ENCODE data around the gene HSPB6.

The HSPB6 gene

GRCh38 chr19:35715355-35715809 is 41.4 kb downstream of the HSPB6 start:
- no peak overlapping the region for H2BK5ac ChIP-seq (ENCODE audit: low read depth, low read length, poor library complexity, severe bottlenecking)
- H3K27ac ChIP-seq (ENCODE audit: low read length, poor library complexity, severe bottlenecking), result no peak overlapping the region
- no peak overlapping the region for H3K4me2 ChIP-seq (ENCODE audit: low read length, poor library complexity, severe bottlenecking)
- peaks cover 23% of the 10 kb centered on the region for H3K4me1 ChIP-seq (ENCODE audit: control insufficient read depth, insufficient read depth, low read depth, low read length)
- no peak overlapping the region for H2BK120ac ChIP-seq (ENCODE audit: low read depth, low read length)
- DNase-seq, result no peak
- H3K18ac ChIP-seq (ENCODE audit: low read depth in 1 of 2, low read length in 2 of 2), result no peak overlapping the region
- H3K23ac ChIP-seq (ENCODE audit: low read length in 2 of 2), result no peak overlapping the region
- H3K27me3 ChIP-seq (ENCODE audit: control insufficient read depth in 1 of 2, insufficient read depth in 1 of 2, low read length in 2 of 2), result peaks cover 0 to 27% of the 10 kb centered on the region in 2 experiments
- H3K9me3 ChIP-seq (ENCODE audit: control insufficient read depth, low read length), result no peaks in the 10 kb centered on the region
- no peak overlapping the region for H2BK15ac ChIP-seq (ENCODE audit: low read depth, poor library complexity, severe bottlenecking)
- H3K36me3 ChIP-seq (ENCODE audit: control insufficient read depth in 1 of 2, insufficient read depth in 2 of 2, low read depth in 1 of 2, low read length in 2 of 2), result peaks cover 4 to 9% of the 10 kb centered on the region in 2 experiments
- no peak overlapping the region for H2BK12ac ChIP-seq (ENCODE audit: low read length in 2 of 2)
- no peak overlapping the region for H2AK5ac ChIP-seq (ENCODE audit: low read length, severe bottlenecking)
- H3K4ac ChIP-seq (ENCODE audit: low read depth in 1 of 2, low read length in 2 of 2), result peak overlapping the region in 1 of 2 experiments; percentile 35
- H2AFZ ChIP-seq (ENCODE audit: low read depth, low read length), result no peak overlapping the region
- whole genome bisulfite sequencing, result 89% methylated on average over 7 of the region's 7 CpGs
- peaks cover 17% of the 10 kb centered on the region for H3K79me1 ChIP-seq (replicated peaks; ENCODE audit: low read length, poor library complexity, severe bottlenecking)
- no peak overlapping the region for H4K8ac ChIP-seq (ENCODE audit: low read length)
- H4K91ac ChIP-seq (ENCODE audit: low read length), result no peak overlapping the region
- H3K4me3 ChIP-seq (ENCODE audit: insufficient read depth in 1 of 2, low read depth in 1 of 2, low read length in 2 of 2), result peak overlapping the region in 1 of 2 experiments; percentile 97
- H3K9ac ChIP-seq (ENCODE audit: low read length), result peak overlapping the region; percentile 87
- H3K14ac ChIP-seq (ENCODE audit: low read length in 2 of 2), result no peak overlapping the region

GRCh38 chr19:35714601-35715354 is 42.1 kb downstream of the HSPB6 start:
- no peak overlapping the region for H2AK5ac ChIP-seq (ENCODE audit: low read length, severe bottlenecking)
- no peak overlapping the region for H2BK120ac ChIP-seq (ENCODE audit: low read depth, low read length)
- H3K23ac ChIP-seq (ENCODE audit: low read length in 2 of 2), result no peak overlapping the region
- no peak overlapping the region for H3K14ac ChIP-seq (ENCODE audit: low read length in 2 of 2)
- H3K9me3 ChIP-seq (ENCODE audit: control insufficient read depth, low read length), result no peaks in the 10 kb centered on the region
- no peak overlapping the region for H3K4me2 ChIP-seq (ENCODE audit: low read length, poor library complexity, severe bottlenecking)
- no peak overlapping the region for H3K4me3 ChIP-seq (ENCODE audit: insufficient read depth in 1 of 2, low read depth in 1 of 2, low read length in 2 of 2)
- no peak for DNase-seq
- H2BK15ac ChIP-seq (ENCODE audit: low read depth, poor library complexity, severe bottlenecking), result no peak overlapping the region
- H3K9ac ChIP-seq (ENCODE audit: low read length), result no peak overlapping the region
- peaks cover 22% of the 10 kb centered on the region for H3K4me1 ChIP-seq (ENCODE audit: control insufficient read depth, insufficient read depth, low read depth, low read length)
- peaks cover 0 to 30% of the 10 kb centered on the region in 2 experiments for H3K27me3 ChIP-seq (ENCODE audit: control insufficient read depth in 1 of 2, insufficient read depth in 1 of 2, low read length in 2 of 2)
- H4K91ac ChIP-seq (ENCODE audit: low read length), result no peak overlapping the region
- H4K8ac ChIP-seq (ENCODE audit: low read length), result no peak overlapping the region
- no peak overlapping the region for H3K18ac ChIP-seq (ENCODE audit: low read depth in 1 of 2, low read length in 2 of 2)
- peaks cover 14% of the 10 kb centered on the region for H3K79me1 ChIP-seq (replicated peaks; ENCODE audit: low read length, poor library complexity, severe bottlenecking)
- no peak overlapping the region for H3K4ac ChIP-seq (ENCODE audit: low read depth in 1 of 2, low read length in 2 of 2)
- H2AFZ ChIP-seq (ENCODE audit: low read depth, low read length), result no peak overlapping the region
- H2BK5ac ChIP-seq (ENCODE audit: low read depth, low read length, poor library complexity, severe bottlenecking), result no peak overlapping the region
- H3K27ac ChIP-seq (ENCODE audit: low read length, poor library complexity, severe bottlenecking), result no peak overlapping the region
- H3K36me3 ChIP-seq (ENCODE audit: control insufficient read depth in 1 of 2, insufficient read depth in 2 of 2, low read depth in 1 of 2, low read length in 2 of 2), result peaks cover 0 to 3% of the 10 kb centered on the region in 2 experiments
- 63% methylated on average over 14 of the region's 14 CpGs for WGBS
- no peak overlapping the region for H2BK12ac ChIP-seq (ENCODE audit: low read length in 2 of 2)

GRCh38 chr19:35713904-35714495 is 42.8 kb downstream of the HSPB6 start:
- Histone ChIP-seq H3K27me3 (ENCODE audit: control insufficient read depth in 1 of 2, insufficient read depth in 1 of 2, low read length in 2 of 2) (peaks cover 0 to 30% of the 10 kb centered on the region in 2 experiments), H3K4me1 (ENCODE audit: control insufficient read depth, insufficient read depth, low read depth, low read length) (peaks cover 14% of the 10 kb centered on the region), H2BK15ac (ENCODE audit: low read depth, poor library complexity, severe bottlenecking) (no peak overlapping the region), H3K36me3 (ENCODE audit: control insufficient read depth in 1 of 2, insufficient read depth in 2 of 2, low read depth in 1 of 2, low read length in 2 of 2) (no peaks in the 10 kb centered on the region), H4K8ac (ENCODE audit: low read length) (no peak overlapping the region), H2BK120ac (ENCODE audit: low read depth, low read length) (no peak overlapping the region), H2BK5ac (ENCODE audit: low read depth, low read length, poor library complexity, severe bottlenecking) (no peak overlapping the region), H2AFZ (ENCODE audit: low read depth, low read length) (no peak overlapping the region), H4K91ac (ENCODE audit: low read length) (no peak overlapping the region), H3K4ac (ENCODE audit: low read depth in 1 of 2, low read length in 2 of 2) (no peak overlapping the region), H3K4me3 (ENCODE audit: insufficient read depth in 1 of 2, low read depth in 1 of 2, low read length in 2 of 2) (no peak overlapping the region), H3K27ac (ENCODE audit: low read length, poor library complexity, severe bottlenecking) (no peak overlapping the region), H2BK12ac (ENCODE audit: low read length in 2 of 2) (no peak overlapping the region), H3K18ac (ENCODE audit: low read depth in 1 of 2, low read length in 2 of 2) (no peak overlapping the region), H2AK5ac (ENCODE audit: low read length, severe bottlenecking) (no peak overlapping the region), H3K4me2 (ENCODE audit: low read length, poor library complexity, severe bottlenecking) (no peak overlapping the region), H3K9me3 (ENCODE audit: control insufficient read depth, low read length) (no peaks in the 10 kb centered on the region), H3K14ac (ENCODE audit: low read length in 2 of 2) (no peak overlapping the region), H3K23ac (ENCODE audit: low read length in 2 of 2) (no peak overlapping the region), H3K79me1 (replicated peaks; ENCODE audit: low read length, poor library complexity, severe bottlenecking) (peaks cover 14% of the 10 kb centered on the region), H3K9ac (ENCODE audit: low read length) (no peak overlapping the region)
- 90% methylated on average over 12 of the region's 12 CpGs for WGBS
- DNase-seq, result no peak

DNA sequence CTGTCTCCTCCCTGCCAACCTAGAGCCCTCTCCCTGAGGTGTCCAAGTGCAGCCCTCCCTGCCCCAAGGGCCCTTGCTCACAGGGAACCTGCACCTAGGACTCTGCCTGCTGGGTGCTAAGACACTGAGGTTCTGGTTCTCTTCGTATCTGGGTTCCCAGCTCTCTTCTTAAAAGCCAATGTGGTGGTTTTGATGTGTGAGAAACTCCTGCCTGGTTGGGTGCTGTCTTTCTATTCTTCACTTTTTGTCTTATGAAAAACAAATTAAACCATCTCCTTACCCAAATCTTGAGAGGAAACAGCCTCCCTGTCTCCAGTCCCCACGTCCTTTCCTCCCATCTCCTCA is 43.4 kb downstream of the HSPB6 start:
- no peak overlapping the region for H2AFZ ChIP-seq (ENCODE audit: low read depth, low read length)
- H3K27ac ChIP-seq (ENCODE audit: low read length, poor library complexity, severe bottlenecking), result no peak overlapping the region
- H3K27me3 ChIP-seq (ENCODE audit: control insufficient read depth in 1 of 2, insufficient read depth in 1 of 2, low read length in 2 of 2), result peaks cover 0 to 30% of the 10 kb centered on the region in 2 experiments
- no peak overlapping the region for H2BK120ac ChIP-seq (ENCODE audit: low read depth, low read length)
- H3K14ac ChIP-seq (ENCODE audit: low read length in 2 of 2), result no peak overlapping the region
- no peak overlapping the region for H3K4ac ChIP-seq (ENCODE audit: low read depth in 1 of 2, low read length in 2 of 2)
- H3K4me1 ChIP-seq (ENCODE audit: control insufficient read depth, insufficient read depth, low read depth, low read length), result peaks cover 12% of the 10 kb centered on the region
- no peak overlapping the region for H2AK5ac ChIP-seq (ENCODE audit: low read length, severe bottlenecking)
- peaks cover 14% of the 10 kb centered on the region for H3K79me1 ChIP-seq (replicated peaks; ENCODE audit: low read length, poor library complexity, severe bottlenecking)
- H3K4me3 ChIP-seq (ENCODE audit: insufficient read depth in 1 of 2, low read depth in 1 of 2, low read length in 2 of 2), result no peak overlapping the region
- H3K4me2 ChIP-seq (ENCODE audit: low read length, poor library complexity, severe bottlenecking), result no peak overlapping the region
- WGBS, result 53% methylated on average over 1 of the region's 2 CpGs
- H3K18ac ChIP-seq (ENCODE audit: low read depth in 1 of 2, low read length in 2 of 2), result no peak overlapping the region
- no peaks in the 10 kb centered on the region for H3K9me3 ChIP-seq (ENCODE audit: control insufficient read depth, low read length)
- no peak overlapping the region for H2BK15ac ChIP-seq (ENCODE audit: low read depth, poor library complexity, severe bottlenecking)
- DNase-seq, result no peak
- H3K36me3 ChIP-seq (ENCODE audit: control insufficient read depth in 1 of 2, insufficient read depth in 2 of 2, low read depth in 1 of 2, low read length in 2 of 2), result no peaks in the 10 kb centered on the region
- no peak overlapping the region for H4K91ac ChIP-seq (ENCODE audit: low read length)
- no peak overlapping the region for H4K8ac ChIP-seq (ENCODE audit: low read length)
- no peak overlapping the region for H2BK12ac ChIP-seq (ENCODE audit: low read length in 2 of 2)
- no peak overlapping the region for H2BK5ac ChIP-seq (ENCODE audit: low read depth, low read length, poor library complexity, severe bottlenecking)
- H3K23ac ChIP-seq (ENCODE audit: low read length in 2 of 2), result no peak overlapping the region
- H3K9ac ChIP-seq (ENCODE audit: low read length), result no peak overlapping the region

All from mesenchymal stem cell (in vitro differentiated cells and primary cell).